Measurements from ENCODE around the gene CPA1. TPM values are rescaled to one million over a fixed set of nuclear protein-coding genes. Genes with fewer than 3 reads are reported as not detected.

CPA1 gene
- total and polyA plus RNA-seq, 10 of the 15 experiments (the other 5 are each of a cell fraction or from before 2014, with no cell fraction given), result 8.0 TPM; not detected in 9

GRCh38 chr7:130350945-130351790 lies 29.1 kb upstream of the CPA1 start (continued):
- TF ChIP-seq JUNB (IDR thresholded peaks at IDR 0.05), result peak; percentile 47
- no peak for TF ChIP-seq ZNF274 (IDR thresholded peaks at IDR 0.05; ENCODE audit: insufficient read depth, insufficient read length)
- no peak for TF ChIP-seq CEBPB (IDR thresholded peaks at IDR 0.05; ENCODE audit: borderline replicate concordance in 1 of 2, low read depth in 2 of 2, low read length in 2 of 2)
- TF ChIP-seq SMAD1 (IDR thresholded peaks at IDR 0.05; ENCODE audit: low read depth, partially characterized antibody), result no peak
- TF ChIP-seq MXI1 (IDR thresholded peaks at IDR 0.05; ENCODE audit: low read depth, low read length), result no peak
- no peak for TF ChIP-seq BRCA1 (IDR thresholded peaks at IDR 0.05; ENCODE audit: low read depth, low read length)
- TF ChIP-seq SUPT20H (IDR thresholded peaks at IDR 0.05; ENCODE audit: borderline replicate concordance, control insufficient read depth, low read depth, low read length), result no peak
- TF ChIP-seq ZBTB11 (CRISPR knock-in tag; IDR thresholded peaks at IDR 0.05), result no peak
- peak; percentile 88 for TF ChIP-seq CBFB (IDR thresholded peaks at IDR 0.05; ENCODE audit: low read depth)
- TF ChIP-seq ZNF384 (IDR thresholded peaks at IDR 0.05; ENCODE audit: borderline replicate concordance, low read depth, low read length), result no peak
- no peak for TF ChIP-seq SPI1 (IDR thresholded peaks at IDR 0.05; ENCODE audit: borderline replicate concordance, insufficient read depth, low read depth, low read length)
- no peak; the same call in 1 of the 2 replicates for TF ChIP-seq NR2F1 (conservative IDR thresholded peaks at IDR 0.05)
- no peak for TF ChIP-seq SIX5 (IDR thresholded peaks at IDR 0.05; ENCODE audit: low read depth, low read length, severe bottlenecking)
- TF ChIP-seq HCFC1 (IDR thresholded peaks at IDR 0.05; ENCODE audit: low read length), result no peak
- no peak for TF ChIP-seq NFYA (IDR thresholded peaks at IDR 0.05; ENCODE audit: borderline replicate concordance, low read depth, low read length)
- TF ChIP-seq ATF2 (IDR thresholded peaks at IDR 0.05; ENCODE audit: low read length), result peak; percentile 67
- no peak for TF ChIP-seq MYB (IDR thresholded peaks at IDR 0.05; ENCODE audit: borderline replicate concordance, low read depth, low read length)
- no peak for TF ChIP-seq HDAC2 (IDR thresholded peaks at IDR 0.05)
- TF ChIP-seq TCF3 (IDR thresholded peaks at IDR 0.05; ENCODE audit: borderline replicate concordance, insufficient read depth, low read depth, low read length), result no peak
- no peak for TF ChIP-seq CUX1 (IDR thresholded peaks at IDR 0.05; ENCODE audit: insufficient replicate concordance, low read depth, low read length)
